Measurements from ENCODE around the gene RFX7.

- TF ChIP-seq MYC (IDR thresholded peaks at IDR 0.05; ENCODE audit: borderline replicate concordance, low read length) = no peak
- TF ChIP-seq CTCF (IDR thresholded peaks at IDR 0.05) = no peak
- TF ChIP-seq NR3C1 (IDR thresholded peaks at IDR 0.05) = no peak
Measured at GRCh38 chr15:56045068-56045748, 198.5 kb downstream of the RFX7 start.

Data from A549 (cell line).